Activated CD8-positive, alpha-beta memory T cell treated with anti-CD3 and anti-CD28 coated beads for 24 hours (primary cell): ENCODE data around the gene SLC18B1.

Experiments
- DNase-seq: peaks from one replicate; pipeline ENCODE4 v3.0.0-alpha.2; 2020

SLC18B1 gene

GRCh38 chr6:132741281-132741680 is 57.2 kb downstream of the SLC18B1 start:
- no peak for DNase-seq

DNA sequence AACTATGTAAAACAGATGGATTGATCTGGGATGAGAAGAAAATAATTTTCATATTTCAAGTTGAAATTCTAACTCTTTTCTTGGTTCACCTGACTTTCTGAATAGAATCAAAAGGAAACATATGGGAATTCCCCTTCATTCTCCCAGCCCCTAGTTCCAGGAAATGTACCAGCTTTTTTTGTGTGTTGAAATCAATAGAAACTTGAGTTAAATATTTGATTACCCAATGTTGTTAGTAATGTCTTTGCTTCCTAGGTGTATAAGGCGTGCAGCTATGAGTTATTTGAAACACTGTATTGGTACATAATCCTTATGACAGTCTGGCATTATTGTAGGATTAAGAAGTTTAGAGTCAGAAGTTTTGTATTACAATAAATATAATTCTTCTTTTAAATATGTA is 62.2 kb downstream of the SLC18B1 start:
- DNase-seq, result no peak

DNA sequence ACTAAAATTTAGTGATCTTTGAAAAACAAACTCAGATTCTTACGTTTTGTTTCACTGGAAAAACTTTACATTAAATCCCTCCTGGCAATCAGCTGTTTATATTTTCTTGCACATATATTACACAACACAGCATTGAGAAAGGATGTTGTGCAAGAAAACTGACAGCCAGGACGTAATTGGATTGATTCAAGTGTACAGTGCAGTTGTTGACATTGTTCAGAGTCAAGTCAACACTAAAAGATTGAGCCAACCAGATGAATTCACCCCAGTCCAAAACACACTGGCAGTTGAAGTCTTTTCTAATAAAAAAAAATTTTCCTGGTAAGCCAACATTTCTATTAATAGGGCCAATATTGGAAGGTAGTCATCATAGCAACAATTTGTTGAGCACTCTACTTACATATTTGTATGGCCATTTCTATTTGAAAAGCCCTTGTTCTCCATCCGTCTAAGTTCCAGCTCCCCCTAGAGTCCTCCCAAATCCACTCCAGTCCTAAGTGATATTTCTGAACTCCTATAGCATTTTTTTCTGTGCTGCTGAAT is 63.7 kb downstream of the SLC18B1 start:
- no peak for DNase-seq

DNA sequence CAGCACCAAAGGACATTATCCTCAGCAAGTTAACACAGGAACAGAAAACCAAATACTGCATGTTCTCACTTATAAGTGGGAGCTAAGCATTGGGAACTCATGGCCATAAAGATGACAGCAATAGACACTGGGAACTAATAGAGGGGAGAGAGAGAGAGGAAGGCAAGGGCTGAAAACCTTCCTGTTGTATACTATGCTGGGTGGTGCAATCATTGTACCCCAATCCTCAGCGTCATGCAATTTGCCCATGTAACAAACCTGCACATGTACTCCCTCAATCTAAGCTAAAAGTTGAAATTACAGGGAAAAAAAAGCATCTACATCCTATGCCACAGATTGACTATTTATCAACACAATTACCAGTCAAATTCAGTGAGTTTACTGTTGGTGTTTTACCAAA is 64.6 kb downstream of the SLC18B1 start:
- no peak for DNase-seq

DNA sequence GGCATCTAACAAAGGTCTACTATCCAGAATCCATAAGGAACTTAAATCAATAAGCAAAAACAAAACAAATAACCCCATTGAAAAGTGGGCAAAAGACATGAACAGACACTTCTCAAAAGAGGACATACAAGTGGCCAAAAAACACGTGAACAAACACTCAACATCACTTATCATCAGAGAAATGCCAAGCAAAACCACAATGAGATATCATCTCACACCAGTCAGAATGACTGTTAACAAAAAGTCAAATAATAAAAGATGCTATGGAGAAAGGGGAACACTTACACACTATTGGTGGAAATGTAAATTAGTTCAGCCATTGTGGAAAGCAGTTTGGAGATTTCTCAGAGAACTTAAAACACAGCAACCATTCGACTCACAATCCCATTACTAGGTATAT is 65.2 kb downstream of the SLC18B1 start:
- DNase-seq, result no peak

GRCh38 chr6:132731086-132731485 is 67.4 kb downstream of the SLC18B1 start:
- no peak for DNase-seq

DNA sequence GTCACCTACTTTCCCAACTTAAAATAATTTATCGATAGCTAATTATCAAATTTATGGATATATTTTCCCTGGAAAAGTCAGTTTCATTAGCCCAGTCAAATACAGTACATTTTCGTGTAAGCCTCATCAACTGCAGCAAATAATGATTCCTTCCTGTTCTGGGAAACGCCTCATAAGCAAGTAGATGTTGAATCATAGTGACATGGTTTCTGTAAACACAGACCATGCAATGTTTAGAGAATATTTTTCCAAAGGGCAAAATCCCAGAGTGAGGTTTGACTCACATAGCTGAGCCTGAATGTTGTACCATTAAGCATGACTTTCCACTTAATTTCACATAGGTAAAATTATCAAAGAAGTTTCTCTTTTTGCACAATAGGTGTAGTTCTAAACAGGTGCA is 67.9 kb downstream of the SLC18B1 start:
- DNase-seq, result no peak

GRCh38 chr6:132728616-132729015 is 69.8 kb downstream of the SLC18B1 start:
- no peak for DNase-seq

- DNase-seq, result no peak
These were observed 71.8 kb downstream of the SLC18B1 start for GRCh38 chr6:132726608-132726975.

DNA sequence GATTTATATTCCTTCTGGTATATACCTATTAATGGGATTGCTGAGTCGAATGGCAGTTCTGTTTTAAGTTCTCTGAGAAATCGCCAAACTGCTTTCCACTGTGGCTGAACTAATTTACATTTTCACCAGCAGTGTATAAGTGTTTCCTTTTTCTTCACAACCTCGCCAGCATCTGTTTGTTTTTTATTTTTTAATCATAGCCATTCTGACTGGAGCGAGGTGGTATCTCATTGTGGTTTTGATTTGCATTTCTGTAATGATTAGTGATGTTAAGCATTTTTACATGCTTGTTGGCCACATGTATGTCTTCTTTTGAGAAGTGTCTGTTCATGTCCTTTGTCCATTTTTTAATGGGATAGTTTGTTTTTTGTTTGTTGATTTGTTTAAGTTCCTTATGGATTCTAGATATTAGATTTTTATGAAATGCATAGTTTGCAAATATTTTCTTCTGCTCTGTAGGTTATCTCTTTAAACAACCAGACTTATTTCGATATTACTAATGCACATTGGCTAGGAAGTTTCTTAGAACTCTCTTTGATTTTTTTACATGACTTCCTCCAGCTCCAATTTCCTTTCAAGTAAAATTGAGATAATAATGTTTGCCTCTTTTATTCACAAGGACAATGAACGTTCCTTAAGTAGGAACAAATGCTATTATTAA is 72.4 kb downstream of the SLC18B1 start:
- no peak for DNase-seq

GRCh38 chr6:132725471-132725870 is 73.0 kb downstream of the SLC18B1 start:
- DNase-seq, result no peak

GRCh38 chr6:132719736-132720448 is 78.5 kb downstream of the SLC18B1 start:
- no peak for DNase-seq
